ENCODE measurements around the gene PDZD11.
"Not testable (repeated sequence)": the region's sequence is repeated elsewhere in the genome, so short reads cannot be mapped to it uniquely, and the experiment has no call there.

PDZD11 gene

DNA sequence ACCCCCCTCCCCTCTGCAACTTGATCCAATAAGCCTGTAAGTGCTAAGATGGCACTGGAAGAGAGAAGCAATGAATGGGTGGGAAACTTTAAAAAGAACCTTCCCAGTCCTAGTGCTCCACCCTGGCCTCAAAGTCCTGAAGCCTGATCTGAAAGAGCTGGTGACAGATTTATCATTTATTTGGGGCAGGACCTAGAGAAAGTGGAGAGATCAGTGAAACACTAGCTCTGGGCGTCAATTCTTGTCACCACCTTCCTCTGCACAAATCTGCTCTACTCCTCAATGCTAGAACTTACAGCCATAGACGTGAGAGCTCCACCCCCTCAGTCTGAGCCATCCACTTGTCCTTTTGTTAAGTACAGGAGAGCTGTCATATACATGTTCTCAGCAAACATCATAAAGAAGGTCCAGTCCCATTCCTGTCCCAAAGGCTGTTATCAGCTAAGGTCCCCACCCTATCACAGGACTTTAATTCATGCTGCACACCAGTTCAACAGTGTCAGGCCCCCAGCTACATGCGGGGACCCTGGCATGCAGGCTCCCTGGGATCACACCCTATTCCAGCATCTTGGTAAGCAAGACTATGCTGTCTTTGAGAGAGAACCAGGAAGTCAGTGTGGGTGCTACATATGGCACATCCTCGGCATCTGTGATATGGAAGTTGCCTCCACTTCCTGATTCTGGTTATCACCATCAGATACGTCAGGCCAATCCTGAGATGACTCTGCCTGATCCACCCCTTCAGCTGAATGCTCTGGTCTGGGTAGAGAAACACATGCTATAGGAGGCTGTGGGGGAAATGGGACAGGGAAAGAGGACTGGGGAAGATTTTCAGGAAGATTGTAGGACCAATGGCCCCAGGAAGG lies 32.1 kb downstream of the PDZD11 start:
- no peak for DNase-seq (ENCODE audit: low read depth)

DNA sequence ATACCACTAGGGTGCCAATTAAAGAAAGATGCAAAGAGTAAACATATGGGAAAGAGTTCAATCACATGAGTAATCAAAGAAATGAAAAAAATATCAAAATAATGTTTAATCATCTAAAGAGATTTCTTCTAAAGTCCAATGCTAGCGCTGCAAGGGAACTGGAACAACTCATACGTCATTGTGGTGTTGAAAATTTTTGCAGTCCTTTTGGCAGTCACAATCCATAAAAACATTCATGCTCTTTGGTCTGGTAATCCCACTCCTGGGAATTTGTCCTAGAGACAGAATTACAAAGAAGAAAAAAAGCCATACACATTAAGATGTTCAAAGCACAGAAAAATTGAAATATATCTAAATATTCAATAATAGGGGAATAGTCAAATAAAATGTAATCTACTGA lies 34.3 kb downstream of the PDZD11 start:
- no peak for DNase-seq (ENCODE audit: low read depth)

DNA sequence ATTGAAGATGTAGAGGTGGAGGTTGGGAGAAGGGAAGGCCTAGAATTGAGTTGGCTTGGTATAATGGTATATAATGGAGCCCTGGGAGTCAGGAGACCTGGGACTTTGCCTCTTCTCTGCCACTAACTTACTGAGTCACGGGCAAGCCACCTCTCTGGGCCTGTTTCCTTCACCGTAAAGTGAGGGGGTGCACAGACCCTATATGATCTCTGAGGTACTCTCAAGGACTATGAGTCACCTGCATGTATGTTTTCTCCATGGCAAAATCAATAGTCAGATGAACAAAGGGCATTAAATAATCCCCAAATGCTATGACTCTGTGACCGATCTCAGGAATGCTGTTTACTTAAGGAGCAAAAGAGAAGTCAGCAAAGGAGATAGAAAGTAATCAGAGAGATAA lies 34.8 kb downstream of the PDZD11 start:
- no peak for DNase-seq (ENCODE audit: low read depth)

DNA sequence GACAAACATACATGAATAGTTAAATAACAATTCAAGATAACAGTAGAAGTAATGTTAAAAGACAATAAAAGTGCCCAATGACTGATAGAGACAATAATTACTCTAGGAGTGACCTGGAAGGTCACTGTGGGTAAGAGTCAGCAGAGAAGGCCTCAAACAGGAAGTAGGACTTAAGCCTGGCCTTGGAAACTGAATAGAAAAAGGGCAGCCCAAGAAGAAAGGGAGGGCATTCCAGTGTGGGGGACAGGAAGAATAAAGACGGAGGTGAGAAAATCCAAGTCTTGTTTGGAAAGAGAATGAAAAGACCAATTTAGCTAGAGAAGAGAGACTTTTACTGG lies 35.7 kb downstream of the PDZD11 start:
- no peak for DNase-seq (ENCODE audit: low read depth)

DNA sequence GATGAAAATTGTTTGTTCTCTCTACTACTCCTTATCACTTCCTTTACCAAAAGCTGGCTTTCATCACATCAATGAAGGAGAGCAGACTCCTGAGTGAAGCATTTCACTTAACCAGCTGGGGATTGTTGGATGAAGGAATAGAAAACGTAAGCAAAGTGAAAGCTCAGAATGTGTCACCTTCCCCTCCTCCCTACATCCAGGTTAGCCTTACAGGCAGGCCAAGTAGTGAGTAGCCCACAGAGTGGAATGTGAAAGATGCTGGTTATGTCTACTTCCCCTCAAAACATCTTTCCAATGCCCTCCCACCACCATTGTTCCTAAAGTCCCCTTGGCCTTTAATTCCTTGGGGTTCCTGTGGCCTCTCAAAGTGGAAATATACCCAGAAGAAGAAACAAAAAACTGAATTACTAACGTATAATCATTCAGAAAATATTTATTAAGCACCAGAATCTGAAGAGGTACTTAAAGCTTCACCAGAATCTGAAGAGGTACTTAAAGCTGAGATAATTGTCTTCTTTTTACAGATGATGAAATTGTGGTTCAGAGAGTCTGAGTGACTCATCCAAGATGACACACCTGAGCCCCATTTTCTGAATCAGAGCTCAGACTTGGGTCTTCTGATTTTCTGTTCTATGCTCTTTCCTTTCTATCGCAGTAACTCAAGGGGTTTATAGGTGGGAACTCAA lies 36.2 kb downstream of the PDZD11 start:
- DNase-seq (ENCODE audit: low read depth), result no peak

DNA sequence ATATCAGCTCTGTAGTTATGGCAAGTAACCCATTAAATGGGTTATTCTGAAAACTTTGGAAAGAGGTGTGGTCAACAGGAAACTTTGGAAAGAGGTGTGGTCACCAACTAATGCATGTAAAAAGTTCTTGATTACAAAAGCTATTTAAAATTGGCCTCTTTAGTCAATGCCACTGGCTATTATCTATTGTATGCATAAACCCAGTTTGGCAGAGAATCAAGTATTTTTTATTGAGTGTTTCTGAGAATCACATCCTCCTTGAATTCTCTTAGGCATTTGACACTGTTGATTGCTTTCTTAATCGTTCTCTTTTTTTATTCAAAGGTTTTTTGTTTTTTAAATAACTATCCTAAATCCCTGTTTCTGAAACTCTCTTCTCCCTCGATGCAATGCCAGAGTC lies 37.2 kb downstream of the PDZD11 start:
- no peak for DNase-seq (ENCODE audit: low read depth)

DNA sequence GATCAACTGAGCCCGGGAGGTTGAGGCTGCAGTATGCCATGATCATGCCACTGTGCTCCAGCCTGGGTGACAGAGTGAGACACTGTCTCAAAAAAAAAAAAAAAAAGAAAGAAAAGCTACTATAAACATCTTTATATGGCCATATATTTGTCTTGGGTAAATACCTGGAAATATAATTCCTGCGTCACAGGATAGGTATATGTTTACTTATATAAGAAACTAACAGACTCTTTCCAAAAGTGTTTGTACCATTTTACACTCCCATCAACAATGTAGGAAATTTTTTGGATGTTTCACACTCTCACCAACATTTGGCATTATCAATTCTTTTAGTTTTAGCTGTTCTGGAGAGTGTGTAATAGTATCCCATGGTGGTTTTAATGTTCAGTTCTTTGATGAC lies 42.5 kb downstream of the PDZD11 start:
- DNase-seq (ENCODE audit: low read depth), result no peak

DNA sequence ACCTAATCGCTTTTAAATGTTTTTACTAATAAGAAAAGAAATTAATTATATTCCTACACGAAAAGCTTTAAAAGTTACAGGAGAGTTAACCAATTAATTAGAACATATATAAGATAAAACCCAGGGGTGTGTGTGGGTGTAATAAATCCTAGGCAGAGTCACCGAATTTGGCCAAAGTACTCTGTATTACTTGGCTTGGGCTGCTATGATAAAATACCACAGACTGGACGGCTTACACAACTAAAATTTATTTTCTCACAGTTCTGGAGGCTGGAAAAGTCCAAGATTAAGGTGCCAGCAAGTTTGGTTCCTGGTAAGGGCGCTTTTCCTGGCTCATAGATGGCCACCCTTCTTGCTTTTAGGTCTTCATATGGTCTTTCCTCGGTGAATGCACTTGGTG lies 44.8 kb downstream of the PDZD11 start:
- no peak for DNase-seq (ENCODE audit: low read depth)

DNA sequence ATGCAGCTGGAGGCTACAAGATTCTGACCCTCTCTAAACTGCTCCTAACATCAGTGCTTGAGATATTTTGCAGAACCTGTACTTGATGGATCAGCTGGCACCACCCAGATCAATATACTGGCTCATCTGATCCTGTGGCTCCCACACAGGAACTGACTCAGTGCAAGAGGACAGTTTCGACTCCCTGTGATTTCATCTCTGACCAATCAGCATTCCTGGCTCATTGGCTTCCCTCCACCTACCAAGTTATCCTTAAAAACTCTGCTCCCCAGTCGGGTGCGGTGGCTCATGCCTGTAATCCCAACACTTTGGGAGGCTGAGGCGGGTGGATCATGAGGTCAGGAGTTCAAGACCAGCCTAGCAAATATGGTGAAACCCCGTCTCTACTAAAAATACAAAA lies 46.1 kb downstream of the PDZD11 start:
- DNase-seq (ENCODE audit: low read depth), result not testable (repeated sequence)

DNA sequence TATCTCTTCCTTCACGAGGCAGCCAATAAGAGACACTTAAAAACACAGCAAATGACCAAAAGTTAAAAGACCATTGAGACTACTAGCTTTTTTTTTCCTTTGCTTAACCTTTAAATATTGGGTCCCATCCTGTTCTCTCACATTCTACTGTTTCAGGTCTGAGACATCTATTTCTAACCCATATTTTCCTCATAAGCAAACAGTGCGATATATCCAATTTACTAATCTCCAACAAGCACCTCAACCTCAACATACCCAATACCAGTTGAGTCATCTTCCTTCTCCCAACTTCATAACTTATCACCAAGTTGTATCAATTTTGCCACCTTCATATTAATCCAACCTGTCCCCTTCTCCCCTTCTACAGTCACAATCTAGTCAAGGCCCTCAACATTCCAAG lies 48.2 kb downstream of the PDZD11 start:
- DNase-seq (ENCODE audit: low read depth), result no peak

DNA sequence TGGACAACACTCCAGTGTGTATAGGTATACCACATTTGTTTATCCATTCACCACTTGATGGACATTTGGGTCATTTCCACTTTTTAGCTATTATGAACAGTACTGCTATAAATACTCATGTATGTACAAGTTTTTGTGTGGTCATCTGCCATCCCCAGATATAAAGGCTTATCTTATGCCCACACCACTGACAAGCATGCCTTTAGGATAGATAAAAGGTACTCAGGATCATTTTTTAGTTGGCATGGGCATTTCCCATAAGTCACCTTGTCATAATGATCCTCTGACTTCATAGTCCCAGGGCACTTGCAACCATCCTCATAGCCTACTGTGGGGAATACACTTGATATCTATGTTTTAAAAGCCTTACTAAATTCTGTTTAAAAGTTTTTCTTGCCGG lies 49.0 kb downstream of the PDZD11 start:
- DNase-seq (ENCODE audit: low read depth), result no peak
